Measurements from ENCODE around the gene ZSCAN22. TPM values are rescaled to one million over a fixed set of nuclear protein-coding genes. Genes with fewer than 3 reads are reported as not detected.

The ZSCAN22 gene
- total and polyA plus RNA-seq, 2 of the 13 experiments (the other 11 are each of a cell fraction or from before 2014, with no cell fraction given) = 2.5 to 3.5 TPM

DNA sequence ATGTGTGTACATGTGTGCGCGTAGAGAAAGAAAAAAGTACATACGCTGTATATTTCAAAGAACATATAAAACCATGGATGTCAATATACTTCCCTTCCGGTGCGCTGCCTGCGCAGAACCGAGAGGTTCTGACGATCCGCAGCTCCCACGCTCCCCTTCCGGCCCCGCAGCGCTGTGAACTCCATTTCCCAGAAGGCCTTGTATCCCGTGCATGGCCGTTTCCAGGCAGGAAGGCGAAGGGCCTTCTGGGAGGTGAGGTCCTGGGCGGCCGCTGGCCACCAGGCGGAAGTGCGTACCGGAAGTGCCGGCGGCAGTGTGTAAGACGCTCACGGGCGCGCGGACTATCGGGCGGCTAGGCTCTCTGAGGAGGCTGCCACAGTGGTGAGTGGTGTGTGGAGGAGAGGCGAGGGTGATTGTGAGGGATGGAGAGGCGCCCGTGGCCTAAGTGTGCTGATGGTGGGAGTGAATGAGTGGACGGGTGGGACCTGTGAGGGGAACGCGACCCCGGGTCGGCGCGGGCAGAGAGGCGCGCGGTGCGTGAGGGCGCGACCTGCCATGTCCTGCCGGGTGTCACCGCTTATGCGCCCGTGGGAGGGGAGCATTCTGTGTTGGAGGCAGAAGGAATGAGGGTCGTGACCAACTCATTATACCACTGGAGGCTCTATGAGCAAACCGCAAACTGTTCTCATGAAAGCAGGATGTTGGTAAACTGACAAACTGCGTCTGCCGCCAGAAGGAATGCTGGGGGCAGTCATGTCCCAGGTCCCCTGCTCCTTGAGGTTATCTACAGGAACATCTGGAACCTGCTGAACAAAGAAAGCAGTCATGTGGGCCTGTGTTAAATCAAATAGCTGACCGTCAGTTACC is 21.5 kb upstream of the ZSCAN22 start, which contains the start of gene ERVK3-1 (continued):
- TF ChIP-seq, protein P1, sequence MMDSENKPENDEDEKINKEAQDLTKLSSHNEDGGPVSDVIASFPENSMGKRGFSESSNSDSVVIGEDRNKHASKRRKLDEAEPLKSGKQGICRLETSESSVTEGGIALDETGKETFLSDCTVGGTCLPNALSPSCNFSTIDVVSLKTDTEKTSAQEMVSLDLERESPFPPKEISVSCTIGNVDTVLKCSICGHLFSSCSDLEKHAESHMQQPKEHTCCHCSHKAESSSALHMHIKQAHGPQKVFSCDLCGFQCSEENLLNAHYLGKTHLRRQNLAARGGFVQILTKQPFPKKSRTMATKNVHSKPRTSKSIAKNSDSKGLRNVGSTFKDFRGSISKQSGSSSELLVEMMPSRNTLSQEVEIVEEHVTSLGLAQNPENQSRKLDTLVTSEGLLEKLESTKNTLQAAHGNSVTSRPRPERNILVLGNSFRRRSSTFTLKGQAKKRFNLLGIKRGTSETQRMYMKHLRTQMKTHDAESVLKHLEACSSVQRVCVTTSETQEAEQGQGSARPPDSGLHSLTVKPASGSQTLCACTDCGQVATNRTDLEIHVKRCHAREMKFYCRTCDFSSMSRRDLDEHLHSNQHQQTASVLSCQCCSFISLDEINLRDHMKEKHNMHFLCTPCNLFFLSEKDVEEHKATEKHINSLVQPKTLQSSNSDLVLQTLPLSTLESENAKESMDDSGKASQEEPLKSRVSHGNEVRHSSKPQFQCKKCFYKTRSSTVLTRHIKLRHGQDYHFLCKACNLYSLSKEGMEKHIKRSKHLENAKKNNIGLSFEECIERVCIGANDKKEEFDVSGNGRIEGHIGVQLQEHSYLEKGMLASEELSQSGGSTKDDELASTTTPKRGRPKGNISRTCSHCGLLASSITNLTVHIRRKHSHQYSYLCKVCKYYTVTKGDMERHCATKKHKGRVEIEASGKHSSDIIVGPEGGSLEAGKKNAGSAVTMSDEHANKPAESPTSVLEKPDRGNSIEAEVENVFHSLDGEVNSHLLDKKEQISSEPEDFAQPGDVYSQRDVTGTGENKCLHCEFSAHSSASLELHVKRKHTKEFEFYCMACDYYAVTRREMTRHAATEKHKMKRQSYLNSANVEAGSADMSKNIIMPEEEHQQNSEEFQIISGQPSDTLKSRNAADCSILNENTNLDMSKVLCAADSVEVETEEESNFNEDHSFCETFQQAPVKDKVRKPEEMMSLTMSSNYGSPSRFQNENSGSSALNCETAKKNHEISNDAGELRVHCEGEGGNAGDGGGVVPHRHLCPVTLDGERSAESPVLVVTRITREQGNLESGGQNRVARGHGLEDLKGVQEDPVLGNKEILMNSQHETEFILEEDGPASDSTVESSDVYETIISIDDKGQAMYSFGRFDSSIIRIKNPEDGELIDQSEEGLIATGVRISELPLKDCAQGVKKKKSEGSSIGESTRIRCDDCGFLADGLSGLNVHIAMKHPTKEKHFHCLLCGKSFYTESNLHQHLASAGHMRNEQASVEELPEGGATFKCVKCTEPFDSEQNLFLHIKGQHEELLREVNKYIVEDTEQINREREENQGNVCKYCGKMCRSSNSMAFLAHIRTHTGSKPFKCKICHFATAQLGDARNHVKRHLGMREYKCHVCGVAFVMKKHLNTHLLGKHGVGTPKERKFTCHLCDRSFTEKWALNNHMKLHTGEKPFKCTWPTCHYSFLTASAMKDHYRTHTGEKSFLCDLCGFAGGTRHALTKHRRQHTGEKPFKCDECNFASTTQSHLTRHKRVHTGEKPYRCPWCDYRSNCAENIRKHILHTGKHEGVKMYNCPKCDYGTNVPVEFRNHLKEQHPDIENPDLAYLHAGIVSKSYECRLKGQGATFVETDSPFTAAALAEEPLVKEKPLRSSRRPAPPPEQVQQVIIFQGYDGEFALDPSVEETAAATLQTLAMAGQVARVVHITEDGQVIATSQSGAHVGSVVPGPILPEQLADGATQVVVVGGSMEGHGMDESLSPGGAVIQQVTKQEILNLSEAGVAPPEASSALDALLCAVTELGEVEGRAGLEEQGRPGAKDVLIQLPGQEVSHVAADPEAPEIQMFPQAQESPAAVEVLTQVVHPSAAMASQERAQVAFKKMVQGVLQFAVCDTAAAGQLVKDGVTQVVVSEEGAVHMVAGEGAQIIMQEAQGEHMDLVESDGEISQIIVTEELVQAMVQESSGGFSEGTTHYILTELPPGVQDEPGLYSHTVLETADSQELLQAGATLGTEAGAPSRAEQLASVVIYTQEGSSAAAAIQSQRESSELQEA (CRISPR knock-in tag; IDR thresholded peaks at IDR 0.05; ENCODE audit: not compliant biosample characterization) = peak; percentile 65
- TF ChIP-seq TRIM24 (CRISPR knock-in tag; IDR thresholded peaks at IDR 0.05) (no peak), ZFP90 (CRISPR knock-in tag; IDR thresholded peaks at IDR 0.05; ENCODE audit: borderline replicate concordance) (0 out of 2 replicates have a peak, but pooled peaks have one; percentile 21), NFKB2 (CRISPR knock-in tag; IDR thresholded peaks at IDR 0.05; ENCODE audit: borderline replicate concordance) (peak; percentile 68; the same call in 1 of the 2 replicates), AGO1 (IDR thresholded peaks at IDR 0.05; ENCODE audit: low read depth, low read length, poor library complexity, severe bottlenecking) (peak; percentile 92), ZNF891 (CRISPR knock-in tag; IDR thresholded peaks at IDR 0.05) (no peak), NAIF1 (CRISPR knock-in tag; IDR thresholded peaks at IDR 0.05; ENCODE audit: borderline replicate concordance) (peak; percentile 98), ZNF329 (CRISPR knock-in tag; IDR thresholded peaks at IDR 0.05; ENCODE audit: low read depth) (no peak), DNMT1 (CRISPR knock-in tag; IDR thresholded peaks at IDR 0.05) (peak; percentile 79; the same call in 1 of the 2 replicates), ZNF619 (CRISPR knock-in tag; IDR thresholded peaks at IDR 0.05) (peak; percentile 90; the same call in 1 of the 2 replicates), ZNF879 (CRISPR knock-in tag; IDR thresholded peaks at IDR 0.05) (0 out of 2 replicates have a peak, but pooled peaks have one; percentile 78), ZNF549 (CRISPR knock-in tag; IDR thresholded peaks at IDR 0.05) (no peak), NCOA5 (CRISPR knock-in tag; IDR thresholded peaks at IDR 0.05) (no peak)
- TF ChIP-seq, protein P2, sequence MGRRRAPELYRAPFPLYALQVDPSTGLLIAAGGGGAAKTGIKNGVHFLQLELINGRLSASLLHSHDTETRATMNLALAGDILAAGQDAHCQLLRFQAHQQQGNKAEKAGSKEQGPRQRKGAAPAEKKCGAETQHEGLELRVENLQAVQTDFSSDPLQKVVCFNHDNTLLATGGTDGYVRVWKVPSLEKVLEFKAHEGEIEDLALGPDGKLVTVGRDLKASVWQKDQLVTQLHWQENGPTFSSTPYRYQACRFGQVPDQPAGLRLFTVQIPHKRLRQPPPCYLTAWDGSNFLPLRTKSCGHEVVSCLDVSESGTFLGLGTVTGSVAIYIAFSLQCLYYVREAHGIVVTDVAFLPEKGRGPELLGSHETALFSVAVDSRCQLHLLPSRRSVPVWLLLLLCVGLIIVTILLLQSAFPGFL (CRISPR knock-in tag; IDR thresholded peaks at IDR 0.05) = 0 out of 2 replicates have a peak, but pooled peaks have one; percentile 55
- TF ChIP-seq, protein P3, sequence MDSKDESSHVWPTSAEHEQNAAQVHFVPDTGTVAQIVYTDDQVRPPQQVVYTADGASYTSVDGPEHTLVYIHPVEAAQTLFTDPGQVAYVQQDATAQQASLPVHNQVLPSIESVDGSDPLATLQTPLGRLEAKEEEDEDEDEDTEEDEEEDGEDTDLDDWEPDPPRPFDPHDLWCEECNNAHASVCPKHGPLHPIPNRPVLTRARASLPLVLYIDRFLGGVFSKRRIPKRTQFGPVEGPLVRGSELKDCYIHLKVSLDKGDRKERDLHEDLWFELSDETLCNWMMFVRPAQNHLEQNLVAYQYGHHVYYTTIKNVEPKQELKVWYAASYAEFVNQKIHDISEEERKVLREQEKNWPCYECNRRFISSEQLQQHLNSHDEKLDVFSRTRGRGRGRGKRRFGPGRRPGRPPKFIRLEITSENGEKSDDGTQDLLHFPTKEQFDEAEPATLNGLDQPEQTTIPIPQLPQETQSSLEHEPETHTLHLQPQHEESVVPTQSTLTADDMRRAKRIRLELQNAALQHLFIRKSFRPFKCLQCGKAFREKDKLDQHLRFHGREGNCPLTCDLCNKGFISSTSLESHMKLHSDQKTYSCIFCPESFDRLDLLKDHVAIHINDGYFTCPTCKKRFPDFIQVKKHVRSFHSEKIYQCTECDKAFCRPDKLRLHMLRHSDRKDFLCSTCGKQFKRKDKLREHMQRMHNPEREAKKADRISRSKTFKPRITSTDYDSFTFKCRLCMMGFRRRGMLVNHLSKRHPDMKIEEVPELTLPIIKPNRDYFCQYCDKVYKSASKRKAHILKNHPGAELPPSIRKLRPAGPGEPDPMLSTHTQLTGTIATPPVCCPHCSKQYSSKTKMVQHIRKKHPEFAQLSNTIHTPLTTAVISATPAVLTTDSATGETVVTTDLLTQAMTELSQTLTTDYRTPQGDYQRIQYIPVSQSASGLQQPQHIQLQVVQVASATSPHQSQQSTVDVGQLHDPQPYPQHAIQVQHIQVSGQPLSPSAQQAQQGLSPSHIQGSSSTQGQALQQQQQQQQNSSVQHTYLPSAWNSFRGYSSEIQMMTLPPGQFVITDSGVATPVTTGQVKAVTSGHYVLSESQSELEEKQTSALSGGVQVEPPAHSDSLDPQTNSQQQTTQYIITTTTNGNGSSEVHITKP (CRISPR knock-in tag; IDR thresholded peaks at IDR 0.05; ENCODE audit: low read depth) = peak; percentile 54; the same call in 1 of the 2 replicates
